NCI-H82 treated with DMSO at 0.1 percent for 48 hours (cell line): ENCODE measurements around the gene ARHGAP33.
"Not testable (repeated sequence)": the region's sequence is repeated elsewhere in the genome, so short reads cannot be mapped to it uniquely, and the experiment has no call there.

Experiments
- DNase-seq: peaks from one replicate; lab custom pipeline; 2025; ENCODE audit not compliant: unreplicated experiment; lab: John Stamatoyannopoulos, UW

Gene ARHGAP33

DNA sequence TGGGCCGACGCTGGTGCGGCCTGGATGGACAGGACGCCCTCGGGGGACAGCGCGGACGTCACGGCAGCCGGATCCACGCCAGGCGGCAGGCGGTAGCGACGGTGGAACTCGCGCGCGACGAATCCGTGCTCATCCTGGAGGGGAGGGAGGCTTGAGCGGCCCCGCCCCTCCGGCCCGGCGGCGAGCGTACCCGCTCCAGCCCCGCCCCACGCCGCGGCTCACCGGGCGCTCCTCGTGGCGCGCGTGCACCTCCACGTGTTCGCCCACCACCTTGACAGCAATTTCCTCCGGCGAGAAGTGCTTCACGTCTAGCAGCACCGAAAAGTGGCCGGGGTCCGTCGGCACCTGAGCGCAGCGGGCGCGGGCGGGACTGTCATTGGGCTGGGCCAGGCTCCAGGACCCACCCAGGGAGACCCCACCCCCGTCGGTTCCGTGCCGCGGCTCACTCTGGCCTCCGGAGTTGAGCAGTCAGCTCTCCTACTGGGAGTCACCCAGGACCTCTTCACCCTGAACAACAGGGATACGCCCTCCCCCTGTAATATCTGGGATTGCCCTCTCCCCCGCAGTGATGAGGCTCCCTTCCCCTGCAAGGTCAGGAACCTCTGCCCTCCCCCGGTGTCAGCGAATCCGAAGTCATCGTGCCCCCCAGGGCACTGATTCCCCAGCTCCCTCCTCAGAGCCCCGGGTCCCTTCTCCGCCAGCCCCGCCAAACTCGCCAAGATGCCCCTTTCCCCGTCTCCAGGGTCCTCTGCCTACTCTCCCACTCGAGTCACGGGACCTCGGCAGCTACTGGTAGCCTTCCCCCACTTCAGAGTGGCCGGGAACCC lies 19.6 kb upstream of the ARHGAP33 start:
- no peak for DNase-seq

DNA sequence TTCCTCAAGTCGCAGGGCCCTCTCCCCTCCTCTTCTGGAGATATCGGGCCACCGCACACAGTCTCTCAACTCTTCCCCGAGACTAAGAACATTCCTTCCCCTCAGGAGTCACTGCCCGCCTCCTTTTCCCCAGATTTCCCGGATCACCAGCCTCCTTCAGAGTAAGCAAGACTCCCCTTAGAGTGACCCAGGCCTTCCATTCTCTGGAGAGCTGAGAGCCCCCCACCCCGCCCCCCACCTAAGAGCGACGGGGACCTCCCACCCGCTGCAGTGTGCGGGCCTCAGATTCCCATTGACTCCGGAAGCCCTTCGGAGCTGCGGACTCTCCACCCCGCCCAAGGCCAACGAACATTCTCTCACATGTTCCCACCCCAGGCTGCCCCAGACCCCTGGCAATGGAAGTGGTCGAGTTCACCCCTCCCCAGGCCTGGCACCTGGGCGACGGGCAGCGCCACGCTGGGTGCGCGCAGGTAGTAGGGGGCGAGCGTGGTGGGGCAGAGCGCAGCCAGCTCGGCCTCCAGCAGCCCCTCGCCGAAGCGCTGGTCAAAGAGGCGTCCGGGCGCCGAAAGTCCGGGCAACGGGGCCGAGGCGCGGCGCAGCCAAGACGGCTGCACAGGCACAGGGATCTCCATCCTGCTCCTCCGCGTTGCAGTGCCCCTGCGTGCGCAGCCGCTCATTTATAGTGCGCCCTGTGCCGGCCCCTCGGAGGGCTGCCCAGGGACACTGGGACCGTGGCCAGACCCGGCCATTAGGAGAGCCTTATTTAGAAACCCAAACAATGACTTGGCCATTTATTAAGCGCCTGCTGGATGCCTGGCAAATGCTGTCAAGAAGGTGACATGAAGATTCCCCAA lies 18.8 kb upstream of the ARHGAP33 start, which contains the start of gene HSPB6:
Gene HSPB6, minus strand, starts transcription at position 653 of the 854 bp plus-strand sequence. Its CDS starts 21 bp downstream, at position 632.
- no peak for DNase-seq

DNA sequence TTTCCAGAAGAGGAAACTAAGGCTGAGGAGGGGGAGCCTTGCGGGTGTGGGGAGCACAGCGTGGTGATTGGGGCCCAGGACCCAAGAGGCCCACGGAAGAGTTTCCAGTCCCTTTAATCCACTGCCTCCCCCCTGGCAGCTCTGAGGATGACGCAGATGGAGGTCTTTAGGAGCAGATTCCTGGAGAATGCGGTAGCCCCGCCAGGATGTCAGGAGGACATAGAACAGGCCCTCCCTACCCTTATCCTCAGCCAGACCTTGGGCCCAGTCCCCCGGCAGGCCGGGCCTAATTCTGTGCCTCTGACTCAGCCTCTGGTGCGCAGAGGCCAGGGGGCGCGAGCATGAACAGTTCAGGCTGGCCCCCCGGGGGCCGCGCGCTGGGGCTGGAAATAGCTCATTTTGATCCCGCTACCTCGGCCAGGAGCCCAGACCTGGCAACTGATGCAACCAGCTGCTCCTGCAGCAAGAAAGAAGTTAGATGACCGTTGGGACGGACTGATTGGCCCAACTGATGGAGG lies 18.1 kb upstream of the ARHGAP33 start:
- no peak for DNase-seq

DNA sequence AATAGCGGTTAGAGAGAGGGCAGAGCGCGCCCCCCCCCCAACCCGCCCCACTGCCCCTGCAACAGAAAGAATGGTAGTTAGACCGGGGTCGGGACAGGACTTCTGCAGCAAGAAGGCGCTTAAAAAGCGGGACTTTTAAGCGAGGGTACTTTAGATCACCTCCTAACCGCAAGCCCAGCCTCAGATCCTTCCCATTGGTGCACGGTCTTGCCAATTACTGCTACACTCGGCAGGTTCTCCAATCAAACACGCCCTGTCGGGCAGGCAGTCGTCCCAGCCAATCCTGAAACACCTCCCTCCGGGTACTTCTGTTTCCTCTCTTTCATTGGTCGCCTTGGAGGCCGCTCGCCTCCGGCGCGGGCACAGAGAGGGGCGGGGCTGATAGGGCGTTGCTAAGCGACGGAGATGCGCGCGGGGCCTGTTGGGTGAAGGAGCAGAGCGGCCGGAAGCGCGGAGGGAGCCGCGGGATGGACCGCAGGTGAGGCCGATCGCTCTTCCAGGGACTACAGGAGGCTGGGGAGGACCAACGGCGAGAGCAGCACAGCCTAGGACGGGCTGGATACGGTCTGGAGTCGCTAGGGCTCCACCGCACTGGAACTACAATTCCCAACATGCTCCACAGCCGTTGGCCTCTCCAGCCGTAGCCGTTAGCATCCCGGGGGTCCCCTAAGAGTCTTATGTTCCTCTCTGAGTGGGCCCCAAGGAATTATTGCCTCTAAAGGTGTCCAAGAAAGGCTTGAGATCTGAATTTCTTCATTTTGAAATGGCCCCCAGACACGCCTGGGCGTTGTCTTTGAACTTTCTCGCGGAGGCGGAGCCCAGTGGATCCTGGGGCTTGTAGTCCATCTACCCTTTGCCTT lies 17.4 kb upstream of the ARHGAP33 start, which contains the start of gene PROSER3:
Gene PROSER3, plus strand, starts transcription at position 428 of the 860 bp plus-strand sequence. Its CDS starts 40 bp downstream, at position 468.
- peak; percentile 99 for DNase-seq

DNA sequence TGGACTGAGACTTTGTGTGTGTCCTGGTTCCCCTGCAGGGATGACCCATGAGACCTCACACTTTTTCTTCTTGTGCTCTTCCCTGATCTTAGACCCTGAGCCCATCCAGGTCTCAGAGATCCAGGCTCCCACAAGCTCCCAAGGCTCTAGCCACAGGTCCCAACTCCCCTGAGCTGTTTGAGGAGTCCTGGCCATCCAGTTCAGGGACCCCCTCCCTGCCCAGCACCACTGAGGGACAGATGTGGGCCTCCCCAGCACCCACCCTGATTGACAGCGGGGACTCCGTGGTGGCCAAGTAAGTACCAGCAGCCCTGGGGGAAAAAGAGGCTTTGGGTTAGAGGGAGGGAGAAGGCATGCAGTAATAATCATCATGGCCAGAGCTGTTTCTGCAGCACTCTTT lies 15.7 kb upstream of the ARHGAP33 start:
- no peak for DNase-seq

DNA sequence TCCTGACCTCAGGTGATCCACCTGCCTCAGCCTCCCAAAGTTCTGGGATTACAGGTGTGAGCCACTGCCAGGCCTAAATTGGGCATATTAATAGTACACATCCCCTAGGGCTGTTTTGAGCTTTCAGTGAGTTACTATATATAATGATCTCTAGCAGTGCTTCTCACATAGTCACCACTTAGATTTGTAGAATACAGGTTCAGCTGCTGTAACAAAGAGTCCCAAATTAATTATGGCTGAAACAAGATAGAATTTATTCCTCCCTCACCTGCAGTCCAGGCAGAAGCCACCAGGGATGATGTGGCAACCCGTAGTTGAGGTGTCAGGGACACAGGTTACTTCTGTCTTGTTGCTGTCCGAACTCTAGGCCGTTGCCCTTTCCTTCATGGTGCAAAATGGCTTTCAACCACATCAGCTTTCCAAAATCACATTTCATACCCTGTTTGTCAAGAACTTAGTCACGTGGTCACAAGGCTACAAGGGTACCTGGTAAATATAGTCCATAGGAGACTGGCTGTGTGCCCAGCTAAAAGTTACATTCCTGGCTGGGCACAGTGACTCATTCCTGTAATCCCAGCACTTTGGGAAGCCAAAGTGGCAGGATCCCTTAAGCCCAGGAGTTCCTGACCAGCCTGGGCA lies 14.5 kb upstream of the ARHGAP33 start:
- no peak for DNase-seq

DNA sequence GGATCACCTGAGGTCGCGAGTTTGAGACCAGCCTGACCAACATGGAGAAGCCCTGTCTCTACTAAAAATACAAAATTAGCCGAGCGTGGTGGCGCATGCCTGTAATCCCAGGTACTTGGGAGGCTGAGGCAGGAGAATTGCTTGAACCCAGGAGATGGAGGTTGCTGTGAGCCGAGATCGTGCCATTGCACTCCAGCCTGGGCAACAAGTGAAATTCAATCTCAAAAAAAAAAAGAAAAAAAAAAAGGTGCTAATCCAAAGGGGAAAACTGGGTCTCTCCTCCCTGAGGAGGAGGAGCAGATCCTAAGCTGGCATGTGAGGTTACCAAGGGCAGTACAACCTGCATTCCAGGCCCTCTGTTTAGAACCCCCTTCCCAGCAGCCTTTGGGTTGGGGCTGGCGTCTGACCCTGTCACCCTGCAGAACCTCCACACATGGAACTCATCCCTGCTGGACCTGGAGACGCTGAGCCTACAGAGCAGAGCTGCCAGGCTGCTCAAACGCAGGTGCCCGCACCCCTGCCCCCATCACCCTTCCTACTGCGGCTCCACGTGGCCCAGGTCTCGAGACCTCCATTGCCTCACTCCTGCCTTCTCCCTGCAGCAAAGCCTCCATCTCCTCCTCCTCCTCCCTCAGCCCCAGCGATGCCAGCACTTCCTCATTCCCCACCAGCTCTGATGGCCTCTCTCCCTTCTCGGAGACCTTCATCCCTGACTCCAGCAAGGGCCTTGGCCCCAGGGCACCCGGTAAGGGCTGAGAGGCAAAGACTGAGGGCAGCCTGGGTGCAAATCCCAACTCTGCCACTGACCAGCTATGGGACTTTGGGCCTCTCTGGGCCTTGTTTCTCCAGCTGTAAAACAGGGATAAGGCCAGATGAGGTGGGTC lies 10.7 kb upstream of the ARHGAP33 start:
- DNase-seq, result no peak

DNA sequence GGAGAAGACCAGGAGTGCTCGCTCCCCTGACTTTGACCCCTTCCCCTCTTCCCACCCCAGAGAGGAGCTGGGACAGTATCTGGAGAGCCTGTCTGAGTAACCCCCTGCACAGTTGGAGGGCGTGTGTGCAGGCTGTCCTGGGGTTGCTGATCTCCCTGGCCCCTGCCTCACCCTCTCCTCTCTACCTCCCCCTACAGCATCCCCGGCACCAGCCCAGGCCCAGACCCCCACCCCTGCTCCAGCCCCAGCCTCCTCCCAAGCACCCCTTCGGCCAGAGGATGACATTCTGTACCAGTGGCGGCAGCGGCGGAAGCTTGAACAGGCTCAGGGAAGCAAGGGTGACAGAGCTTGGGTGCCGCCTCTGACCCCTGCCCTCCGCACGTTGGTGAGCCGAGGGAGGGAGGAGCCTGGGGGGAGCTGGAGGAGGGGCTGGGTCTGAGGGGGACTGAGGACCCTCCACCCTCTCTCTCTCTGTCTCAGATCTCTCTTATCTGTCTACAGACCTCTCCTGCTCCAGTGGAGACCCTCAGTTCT lies 8.7 kb upstream of the ARHGAP33 start:
- no peak for DNase-seq

DNA sequence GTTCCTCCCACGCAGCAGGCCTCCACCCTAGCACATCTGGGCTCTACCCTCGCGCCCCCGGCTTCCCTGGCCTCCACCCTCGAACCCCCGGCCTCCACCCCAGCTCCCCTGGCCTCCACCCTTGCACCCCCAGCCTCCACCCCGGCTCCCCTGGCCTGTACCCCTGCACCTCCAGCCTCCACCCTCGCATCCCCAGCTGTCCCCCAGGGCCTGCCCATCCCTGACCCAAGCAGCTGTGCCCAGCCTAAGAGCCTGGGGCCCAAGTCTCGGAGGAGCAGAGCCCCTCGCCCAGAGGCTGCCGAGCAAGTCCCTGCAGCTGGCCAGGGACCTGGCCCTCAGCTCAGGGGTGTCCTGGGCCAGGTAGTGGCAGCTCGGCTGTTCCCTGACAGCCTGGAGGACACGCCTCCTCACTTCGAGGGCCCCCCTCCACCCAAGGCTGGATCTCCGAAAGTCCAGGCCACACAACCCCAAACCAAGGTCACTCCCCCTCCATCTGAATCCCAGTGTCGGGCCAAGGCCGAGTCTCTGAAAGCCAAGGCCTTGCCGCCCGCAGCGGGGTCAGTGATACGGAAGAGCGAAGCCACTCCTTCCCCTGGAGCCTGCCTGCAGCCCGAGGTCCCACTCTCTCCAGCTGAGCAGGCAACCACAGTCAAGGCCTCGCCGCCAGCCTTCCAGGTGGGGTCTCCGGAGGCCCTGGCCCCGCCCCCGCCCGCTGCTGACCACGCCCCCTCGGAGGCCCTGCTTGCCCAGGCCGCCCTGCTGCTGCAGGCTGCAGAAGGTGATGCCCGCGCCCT lies 7.9 kb upstream of the ARHGAP33 start:
- DNase-seq, result no peak

DNA sequence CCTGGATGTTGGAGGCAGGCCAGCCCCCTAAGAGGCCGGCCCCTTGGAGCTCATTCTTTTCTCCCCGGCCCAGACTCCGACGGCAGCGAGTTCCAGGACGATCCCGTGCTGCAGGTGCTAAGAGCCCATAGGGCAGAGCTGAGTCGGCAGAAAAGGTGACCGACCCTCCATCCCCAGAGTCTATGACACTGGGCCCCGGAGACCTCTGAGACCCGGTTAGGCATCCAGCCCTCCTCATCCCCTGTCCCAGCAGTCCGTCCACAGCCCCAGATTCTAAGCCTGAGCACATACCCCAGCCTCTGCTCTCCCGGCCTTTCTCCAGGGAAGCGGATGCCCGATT lies 7.3 kb upstream of the ARHGAP33 start:
- no peak for DNase-seq

DNA sequence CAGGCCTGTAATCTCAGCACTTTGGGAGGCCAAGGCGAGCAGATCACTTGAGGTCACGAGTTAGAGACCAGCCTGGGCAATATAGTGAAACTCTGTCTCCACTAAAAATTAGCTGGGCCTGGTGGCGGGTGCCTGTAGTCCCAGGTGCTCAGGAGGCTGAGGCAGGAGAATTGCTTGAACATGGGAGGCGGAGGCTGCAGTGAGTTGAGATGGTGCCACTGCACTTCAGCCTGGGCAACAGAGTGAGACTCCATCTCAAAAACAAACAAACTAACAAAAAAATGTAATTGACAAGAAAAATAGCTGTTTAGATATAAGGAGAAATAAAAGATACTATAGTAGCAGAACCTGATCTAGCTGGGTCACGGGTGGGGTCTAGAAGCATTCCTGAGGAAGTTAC lies 3.0 kb upstream of the ARHGAP33 start:
- not testable (repeated sequence) for DNase-seq

DNA sequence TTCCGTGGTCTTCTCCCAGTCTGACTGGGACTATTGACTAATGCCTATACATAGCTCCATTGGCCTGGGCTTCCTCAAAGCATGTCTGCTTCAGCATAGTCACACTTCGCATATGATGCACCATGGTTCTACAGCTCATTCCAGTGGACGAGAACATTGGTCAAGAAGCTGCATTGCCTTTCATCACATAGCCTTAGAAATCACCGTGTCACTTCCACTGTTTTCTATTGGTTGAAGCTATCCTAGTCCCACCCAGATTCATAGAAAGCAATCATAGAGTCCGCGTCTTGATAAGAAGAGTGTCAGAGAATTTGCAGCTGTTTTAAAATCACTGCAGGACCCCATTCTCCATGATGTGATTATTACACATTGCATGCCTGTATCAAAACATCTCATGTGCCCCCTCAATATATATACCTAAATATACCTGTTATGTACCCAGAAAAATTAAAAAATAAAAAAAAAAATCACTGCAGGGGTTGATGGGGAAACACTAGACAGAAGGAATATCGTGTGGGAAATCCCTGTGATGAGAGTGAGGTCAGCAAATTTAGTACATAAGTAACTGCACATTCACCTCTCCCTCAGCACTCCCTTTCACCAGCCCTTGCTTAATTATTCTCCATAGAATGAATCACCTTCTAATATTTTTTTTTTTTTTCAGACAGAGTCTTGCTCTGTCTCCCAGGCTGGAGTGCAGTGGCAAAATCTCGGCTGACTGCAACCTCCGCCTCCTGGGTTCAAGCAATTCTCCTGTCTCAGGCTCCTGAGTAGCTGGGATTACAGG lies 2.2 kb upstream of the ARHGAP33 start:
- DNase-seq, result no peak

DNA sequence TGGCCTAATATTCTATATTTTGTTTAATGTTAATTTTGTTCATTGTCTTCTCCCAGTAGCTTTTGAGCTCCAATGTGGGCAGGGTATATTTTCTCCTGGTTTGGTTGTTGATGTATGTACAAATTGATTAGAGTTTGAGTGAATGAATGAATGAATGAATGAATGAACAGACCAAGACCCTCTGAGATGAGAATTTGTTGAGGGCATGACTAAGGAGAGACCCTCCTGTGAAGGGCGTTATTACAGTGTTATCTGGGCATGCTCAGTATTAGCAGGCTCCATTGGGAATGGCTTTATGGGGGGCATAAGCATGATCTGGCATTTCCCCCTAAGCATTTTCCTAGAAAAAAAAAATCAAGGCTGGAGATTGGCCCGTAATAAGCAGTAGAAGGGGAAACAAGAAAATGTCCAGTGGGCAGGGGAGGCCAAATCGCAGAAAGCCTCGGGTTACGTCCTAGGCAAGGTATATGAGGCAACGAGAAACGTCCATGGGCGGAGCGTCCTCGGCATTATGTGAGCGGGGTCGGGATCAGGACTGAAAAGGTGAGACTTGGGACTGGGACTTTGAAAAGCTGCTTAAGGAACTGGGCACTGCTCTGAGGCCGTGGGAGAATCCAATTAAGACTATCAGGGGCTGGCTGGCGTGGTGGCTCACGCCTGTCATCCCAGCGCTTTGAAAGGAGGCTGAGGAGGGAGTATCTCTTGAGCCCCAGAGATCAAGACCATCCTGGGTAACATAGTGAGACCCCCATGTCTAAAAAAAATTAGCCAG lies 904 bp upstream of the ARHGAP33 start:
- DNase-seq, result peak; percentile 78

DNA sequence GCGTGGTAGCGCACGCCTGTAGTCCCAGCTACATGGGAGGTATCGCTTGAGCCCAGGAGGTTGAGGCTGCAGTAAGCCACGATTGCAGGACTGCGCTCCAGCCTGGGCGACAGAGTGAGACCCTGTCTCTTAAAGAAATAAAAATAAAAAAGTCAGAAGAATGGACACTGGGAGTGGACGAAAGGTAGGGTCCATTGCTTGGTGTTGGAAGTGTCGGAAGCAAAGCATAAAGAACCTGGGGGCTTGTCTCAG lies 392 bp upstream of the ARHGAP33 start:
- DNase-seq, result no peak

DNA sequence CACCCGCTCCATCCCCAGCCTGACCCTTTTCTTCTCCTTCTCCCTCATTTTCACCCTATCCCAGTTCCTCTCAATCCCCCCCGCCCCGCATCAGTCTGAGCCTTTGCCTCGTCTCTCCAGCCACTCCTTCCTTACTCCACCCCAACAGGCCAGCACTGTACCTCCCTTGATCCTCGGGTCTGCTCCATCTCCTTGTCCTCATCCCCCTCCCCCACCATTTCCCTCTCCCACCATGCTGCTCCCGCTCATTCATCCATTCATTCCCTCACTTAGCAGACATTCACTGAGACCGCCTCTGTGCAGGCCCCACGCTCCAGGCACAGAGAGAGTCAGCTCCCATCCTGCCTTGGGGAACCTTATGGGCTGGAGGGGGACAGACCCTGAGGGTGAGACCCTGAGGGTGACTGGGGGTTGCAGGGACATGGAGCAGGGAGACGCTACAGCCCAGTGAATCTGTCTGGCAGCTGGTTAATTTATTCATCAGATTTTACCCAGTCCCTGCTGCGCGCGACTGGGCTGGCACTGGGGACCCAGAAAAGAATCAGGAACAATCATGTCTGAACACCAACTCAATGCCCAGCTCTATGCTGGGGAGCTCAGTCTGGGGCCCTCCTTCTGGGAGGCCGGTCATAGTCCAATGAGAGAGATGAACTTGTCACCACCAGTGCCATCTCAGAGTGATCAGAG lies 881 bp downstream of the ARHGAP33 start:
- DNase-seq, result no peak

DNA sequence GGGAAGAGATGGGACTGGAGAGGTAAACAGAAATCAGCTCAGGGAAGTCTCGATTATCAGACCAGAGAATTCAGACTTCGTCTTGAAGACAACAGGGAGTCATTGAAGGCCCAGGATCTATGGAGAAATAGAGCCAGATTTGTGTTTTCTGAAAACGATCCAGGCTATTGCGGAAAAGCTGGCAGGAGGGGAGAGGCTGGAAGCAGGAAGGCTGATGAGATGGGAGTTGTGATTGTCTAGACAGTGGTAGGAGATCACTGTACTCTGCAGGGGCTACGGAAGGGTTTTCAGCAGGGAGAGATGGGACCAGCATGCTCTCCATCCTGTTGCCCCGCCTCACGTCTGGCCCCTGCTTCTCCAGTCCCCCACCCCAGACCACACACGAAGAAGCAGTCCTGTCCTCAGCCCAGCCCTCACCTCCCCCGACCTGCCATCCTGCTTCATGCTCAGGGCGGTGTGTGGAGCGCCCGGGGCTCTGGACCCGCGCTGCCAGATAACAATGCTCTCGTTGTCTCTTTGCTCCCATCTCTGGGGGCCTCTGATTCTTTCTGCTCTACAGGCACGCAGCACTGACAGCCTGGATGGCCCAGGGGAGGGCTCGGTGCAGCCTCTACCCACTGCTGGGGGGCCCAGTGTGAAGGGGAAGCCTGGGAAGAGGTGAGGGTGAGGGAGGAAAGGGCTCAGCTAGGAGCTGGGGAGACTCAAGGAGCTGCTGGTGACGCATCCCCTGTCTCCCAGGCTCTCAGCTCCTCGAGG lies 1.9 kb downstream of the ARHGAP33 start:
- no peak for DNase-seq
